Stimulated activated CD8-positive, alpha-beta memory T cell treated with anti-CD3 and anti-CD28 coated beads, Interleukin-7, amount 100 ng/mL, for 4 hours (primary cell): ENCODE data around the gene CCR2.

Source experiments
- DNase-seq, 2 donors: peaks; one replicate each; pipeline ENCODE4 v3.0.0-alpha.2; 2020; ENCODE audit warnings: low read depth in 2 of 2

The CCR2 gene

GRCh38 chr3:46354984-46355383, 1.1 kb downstream of the CCR2 start:
- no peak for DNase-seq

- no peak for DNase-seq
These were observed 2.4 kb downstream of the CCR2 start for GRCh38 chr3:46356276-46356675.

GRCh38 chr3:46356909-46357308, 3.0 kb downstream of the CCR2 start:
- no peak for DNase-seq

- no peak for DNase-seq
These were observed 4.6 kb downstream of the CCR2 start for GRCh38 chr3:46358466-46358865.

- no peak for DNase-seq
These were observed 6.0 kb downstream of the CCR2 start for GRCh38 chr3:46359733-46360493.

GRCh38 chr3:46360907-46361306, 7.0 kb downstream of the CCR2 start:
- no peak for DNase-seq

GRCh38 chr3:46361408-46362283, 7.7 kb downstream of the CCR2 start:
- no peak for DNase-seq

GRCh38 chr3:46365041-46365440, 11.1 kb downstream of the CCR2 start:
- no peak for DNase-seq

GRCh38 chr3:46365737-46366524, 12.0 kb downstream of the CCR2 start:
- DNase-seq: no peak

GRCh38 chr3:46367811-46368210, 13.9 kb downstream of the CCR2 start:
- DNase-seq: no peak

GRCh38 chr3:46368569-46368968, 14.7 kb downstream of the CCR2 start:
- peak; percentile 50 to 59 for DNase-seq

GRCh38 chr3:46369151-46369550, 15.2 kb downstream of the CCR2 start:
- no peak for DNase-seq

GRCh38 chr3:46369675-46370132, 15.8 kb downstream of the CCR2 start:
- DNase-seq: no peak

- DNase-seq: no peak
These were observed 17.1 kb downstream of the CCR2 start, which contains the start of gene CCR5 for GRCh38 chr3:46370839-46371518. TSS of gene CCR5 (plus strand) at chr3:46370946. CDS start at chr3:46372903, 1,957 bp downstream.

GRCh38 chr3:46371519-46372340, 17.8 kb downstream of the CCR2 start:
- no peak for DNase-seq

- no peak for DNase-seq
These were observed 18.8 kb downstream of the CCR2 start for GRCh38 chr3:46372492-46373359.

- DNase-seq: no peak
These were observed 20.8 kb downstream of the CCR2 start for GRCh38 chr3:46374755-46375154.

GRCh38 chr3:46375218-46375617, 21.3 kb downstream of the CCR2 start:
- DNase-seq: no peak

GRCh38 chr3:46375814-46376213, 21.9 kb downstream of the CCR2 start:
- no peak for DNase-seq
